ENCODE measurements around the gene RARA. TPM values are rescaled to one million over a fixed set of nuclear protein-coding genes. Genes with fewer than 3 reads are reported as not detected.

The RARA gene
- total RNA-seq, 4 donors from 2014 or later = 26.2 to 53.5 (median 52.2) TPM

DNA sequence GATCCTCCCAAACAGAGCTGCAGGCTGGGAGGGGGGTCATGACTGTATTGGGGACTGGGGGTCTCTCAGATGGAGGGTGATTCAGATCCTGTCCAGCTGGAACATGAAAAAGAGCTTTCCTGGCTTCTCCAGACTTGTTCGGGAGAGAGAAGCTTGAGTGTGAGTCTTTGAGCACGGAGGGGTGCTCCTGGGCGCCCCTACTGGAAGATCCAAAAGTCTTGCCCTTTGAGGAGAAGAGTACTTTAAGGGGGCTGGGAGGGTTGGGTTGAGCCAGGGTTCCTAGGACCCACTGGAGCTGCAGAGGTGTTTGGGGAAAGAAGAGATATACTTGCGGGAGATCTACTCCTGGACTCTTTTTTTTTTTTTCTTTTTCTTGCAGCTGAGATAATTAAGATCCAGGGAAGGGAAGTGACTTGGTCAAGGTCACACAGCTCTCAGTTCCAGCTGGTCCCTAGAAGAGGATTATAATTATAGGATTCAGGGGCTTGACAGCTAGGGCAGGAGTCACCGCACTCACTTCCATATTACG is 8.4 kb downstream of the RARA start:
- DNase-seq (ENCODE audit: extremely low spot score) = no peak
- Histone ChIP-seq H3K9me3 (no peaks in the 10 kb centered on the region), H3K4me3 (peak overlapping the region; percentile 90 to 99 (median 94)), H3K4me1 (peaks cover 92 to 95% (median 94%) of the 10 kb centered on the region in 4 donors), H3K27me3 (no peaks in the 10 kb centered on the region), H3K27ac (replicated peaks in 1 of 4) (peak overlapping the region; percentile 94 to 98 (median 96)), H3K36me3 (no peaks in the 10 kb centered on the region)
- TF ChIP-seq POLR2AphosphoS5 (IDR thresholded peaks at IDR 0.05) = no peak
- TF ChIP-seq, protein P1, sequence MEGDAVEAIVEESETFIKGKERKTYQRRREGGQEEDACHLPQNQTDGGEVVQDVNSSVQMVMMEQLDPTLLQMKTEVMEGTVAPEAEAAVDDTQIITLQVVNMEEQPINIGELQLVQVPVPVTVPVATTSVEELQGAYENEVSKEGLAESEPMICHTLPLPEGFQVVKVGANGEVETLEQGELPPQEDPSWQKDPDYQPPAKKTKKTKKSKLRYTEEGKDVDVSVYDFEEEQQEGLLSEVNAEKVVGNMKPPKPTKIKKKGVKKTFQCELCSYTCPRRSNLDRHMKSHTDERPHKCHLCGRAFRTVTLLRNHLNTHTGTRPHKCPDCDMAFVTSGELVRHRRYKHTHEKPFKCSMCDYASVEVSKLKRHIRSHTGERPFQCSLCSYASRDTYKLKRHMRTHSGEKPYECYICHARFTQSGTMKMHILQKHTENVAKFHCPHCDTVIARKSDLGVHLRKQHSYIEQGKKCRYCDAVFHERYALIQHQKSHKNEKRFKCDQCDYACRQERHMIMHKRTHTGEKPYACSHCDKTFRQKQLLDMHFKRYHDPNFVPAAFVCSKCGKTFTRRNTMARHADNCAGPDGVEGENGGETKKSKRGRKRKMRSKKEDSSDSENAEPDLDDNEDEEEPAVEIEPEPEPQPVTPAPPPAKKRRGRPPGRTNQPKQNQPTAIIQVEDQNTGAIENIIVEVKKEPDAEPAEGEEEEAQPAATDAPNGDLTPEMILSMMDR (IDR thresholded peaks at IDR 0.05) = peak; percentile 41 to 64 (median 42)
- intact Hi-C loops (cut with DNase I) = loop anchor here (2.0 kb wide), 1 partner anchor 25 kb away; no protein-coding TSS in a partner anchor
- WGBS = under 1% methylated on average over 6 of the region's 6 CpGs

DNA sequence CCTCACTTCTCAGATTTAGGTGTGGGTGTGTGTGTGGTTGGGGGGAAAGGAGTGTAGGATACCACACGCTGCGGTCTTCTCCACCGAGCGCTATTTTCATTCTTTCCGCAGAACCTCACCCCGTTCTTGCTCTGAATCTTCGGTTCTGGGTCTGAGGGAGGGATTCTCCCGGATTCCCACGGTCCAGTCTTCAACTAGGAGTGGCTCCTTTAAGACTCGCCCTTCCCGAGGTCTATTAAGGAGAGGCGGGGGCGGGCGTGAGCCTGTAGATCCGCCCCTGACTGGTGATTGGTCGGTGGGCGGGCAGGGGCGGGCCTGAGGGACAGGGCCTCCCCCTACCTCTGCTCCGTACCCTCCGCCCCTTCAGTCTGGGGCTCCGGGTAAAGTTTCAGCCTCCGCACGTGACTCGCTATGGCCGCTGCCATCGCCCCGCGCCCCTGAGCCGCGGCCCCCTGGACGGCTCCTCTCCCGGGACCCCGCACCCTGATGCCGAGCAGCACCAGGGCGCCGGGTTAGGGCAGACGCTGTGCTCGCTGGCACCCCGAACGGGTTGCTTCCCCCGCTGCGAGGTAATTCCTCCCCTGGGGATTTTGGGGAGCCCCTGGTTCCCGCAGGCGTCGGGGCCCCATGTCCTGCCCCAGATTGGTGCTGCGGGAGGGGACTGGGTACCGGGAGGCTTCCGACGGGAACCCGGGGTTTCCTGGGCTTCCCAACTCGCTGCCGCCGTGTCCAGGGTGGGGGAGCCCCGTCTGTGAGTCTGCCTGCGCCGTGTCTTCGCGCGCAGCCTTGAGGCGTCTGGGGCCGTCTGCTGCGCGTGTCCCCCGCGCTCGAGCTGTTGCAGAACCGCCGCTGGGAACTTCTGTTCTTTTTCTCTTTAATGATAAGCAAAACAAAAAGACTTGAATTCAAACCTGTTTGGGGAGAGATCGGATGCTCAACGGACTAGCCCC is 9.2 kb downstream of the RARA start:
- Histone ChIP-seq H3K9me3 (no peaks in the 10 kb centered on the region), H3K27ac (replicated peaks in 1 of 4) (peak overlapping the region; percentile 94 to 98 (median 96)), H3K36me3 (no peaks in the 10 kb centered on the region), H3K4me1 (peaks cover 92 to 95% (median 94%) of the 10 kb centered on the region in 4 donors), H3K4me3 (peak overlapping the region; percentile 90 to 99 (median 94)), H3K27me3 (no peaks in the 10 kb centered on the region)
- peak; percentile 98 for DNase-seq (ENCODE audit: extremely low spot score)
- TF ChIP-seq, protein P1 (IDR thresholded peaks at IDR 0.05) = peak in 1 of 3 experiments; percentile 15
- peak; percentile 90 to 94 for TF ChIP-seq POLR2AphosphoS5 (IDR thresholded peaks at IDR 0.05)
- peak; percentile 82 for TF ChIP-seq POLR2A (IDR thresholded peaks at IDR 0.05; ENCODE audit: low read depth)
- no peak for TF ChIP-seq EP300 (IDR thresholded peaks at IDR 0.05)
- WGBS = 1% methylated on average over 39 of the region's 70 CpGs
- intact Hi-C loops (cut with DNase I) = loop anchor here (2.0 kb wide), 1 partner anchor 25 kb away; no protein-coding TSS in a partner anchor

DNA sequence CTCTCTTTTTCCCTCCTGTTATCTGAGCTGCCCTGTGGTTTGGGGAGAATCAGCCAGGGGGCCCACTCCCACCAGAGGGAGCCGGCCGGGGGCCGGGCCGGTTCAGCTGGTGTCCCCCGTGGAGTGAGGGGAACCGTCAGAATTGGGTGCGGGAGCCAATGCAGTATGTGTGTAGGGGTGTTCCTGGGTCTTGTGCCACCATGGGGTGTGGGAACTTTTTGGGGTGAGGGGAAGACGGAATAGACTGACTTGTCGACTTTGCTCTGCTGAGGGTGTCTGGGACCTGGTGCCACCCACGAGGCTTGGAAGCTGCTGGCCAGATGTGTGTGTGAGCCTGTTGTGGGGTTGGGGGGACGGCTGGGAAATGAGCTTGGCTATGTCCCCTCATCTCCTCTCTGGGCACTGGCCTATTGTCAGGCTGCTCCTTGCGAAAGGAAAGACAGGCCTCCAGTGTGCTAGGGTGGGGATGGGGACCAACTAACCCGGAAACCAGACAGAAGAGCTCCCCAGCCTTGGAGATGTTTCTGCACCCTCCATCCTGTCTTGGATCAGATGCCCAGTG is 9.9 kb downstream of the RARA start:
- 4% methylated on average over 13 of the region's 13 CpGs for WGBS
- Histone ChIP-seq H3K36me3 (no peaks in the 10 kb centered on the region), H3K4me3 (peak overlapping the region; percentile 90 to 99 (median 94)), H3K27me3 (no peaks in the 10 kb centered on the region), H3K4me1 (peaks cover 92 to 95% (median 94%) of the 10 kb centered on the region in 4 donors), H3K9me3 (no peaks in the 10 kb centered on the region), H3K27ac (replicated peaks in 1 of 4) (peak overlapping the region; percentile 94 to 98 (median 96))
- TF ChIP-seq EP300 (IDR thresholded peaks at IDR 0.05) = no peak
- TF ChIP-seq POLR2A (IDR thresholded peaks at IDR 0.05; ENCODE audit: low read depth) = no peak
- TF ChIP-seq POLR2AphosphoS5 (IDR thresholded peaks at IDR 0.05) = no peak
- TF ChIP-seq, protein P1 (IDR thresholded peaks at IDR 0.05) = peak; percentile 19 to 42 (median 33)
- intact Hi-C loops (cut with DNase I) = no loop called here
- DNase-seq (ENCODE audit: extremely low spot score) = no peak

DNA sequence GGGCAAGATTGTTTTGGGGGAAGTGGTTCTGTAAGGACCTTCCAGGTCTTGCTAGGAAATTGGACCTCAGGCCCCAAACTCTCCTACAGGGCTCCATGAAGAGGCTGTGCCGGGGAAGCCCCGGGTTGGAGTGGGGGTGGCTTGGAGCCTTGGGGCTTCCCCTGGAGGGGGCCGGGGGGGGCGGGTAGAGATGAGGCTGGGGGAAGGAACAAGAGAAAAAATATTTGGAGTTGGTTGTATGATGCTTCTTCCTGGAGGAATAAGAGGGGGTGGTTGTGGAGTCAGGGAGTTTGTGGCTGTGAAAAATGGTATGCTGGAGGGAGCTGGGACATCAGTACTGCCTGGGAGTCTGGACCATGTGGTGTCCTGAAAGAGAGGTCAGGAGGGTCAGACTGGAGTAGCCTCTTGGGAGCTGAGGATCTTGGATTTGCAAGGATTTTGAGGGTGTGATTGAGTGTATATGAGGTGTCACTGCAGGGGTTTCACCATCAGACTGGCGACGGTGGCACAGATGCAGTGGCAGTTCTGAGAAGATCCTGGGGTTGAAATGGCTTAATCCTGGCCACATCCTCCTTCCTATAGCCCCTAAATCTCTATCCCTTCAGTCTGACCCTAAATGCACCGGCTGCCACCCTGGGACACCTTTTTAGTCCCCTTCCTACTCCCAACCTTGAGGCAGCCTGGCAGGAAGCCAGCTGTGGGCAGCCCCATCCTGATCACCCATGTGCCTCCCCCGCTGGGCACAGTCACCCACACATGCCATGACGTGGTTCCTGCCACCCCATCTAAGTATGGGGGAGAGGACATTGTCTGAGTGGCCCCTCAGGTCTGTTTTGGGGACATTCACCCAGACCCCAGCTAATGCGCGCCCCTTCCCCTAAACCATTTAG is 10.9 kb downstream of the RARA start:
- DNase-seq (ENCODE audit: extremely low spot score) = no peak
- peaks cover 92 to 95% (median 94%) of the 10 kb centered on the region in 4 donors for H3K4me1 ChIP-seq
- intact Hi-C loops (cut with DNase I) = no loop called here
- H3K4me3 ChIP-seq = peak overlapping the region; percentile 90 to 99 (median 94)
- WGBS = 37% methylated on average over 7 of the region's 11 CpGs
- TF ChIP-seq POLR2AphosphoS5 (IDR thresholded peaks at IDR 0.05) (no peak), EP300 (IDR thresholded peaks at IDR 0.05) (no peak), POLR2A (IDR thresholded peaks at IDR 0.05; ENCODE audit: low read depth) (no peak)
- TF ChIP-seq, protein P1 (IDR thresholded peaks at IDR 0.05) = no peak
- no peaks in the 10 kb centered on the region for H3K27me3 ChIP-seq
- no peaks in the 10 kb centered on the region for H3K9me3 ChIP-seq
- H3K36me3 ChIP-seq = no peaks in the 10 kb centered on the region
- H3K27ac ChIP-seq (replicated peaks in 1 of 4) = peak overlapping the region; percentile 94 to 98 (median 96)
